22Rv1 (cell line): ENCODE measurements around the gene SLC25A34.

Experiments
- H3K27ac ChIP-seq: fragments of 450-650 bp; 2 replicates; pipeline ENCODE4 v1.5.1; 2017
- ZFX ChIP-seq: fragments of 450-650 bp; IDR thresholded peaks from 2 replicates; pipeline ENCODE4 v1.6.1; 2017; ENCODE audit warnings: antibody characterized with exemption, borderline replicate concordance
- TF ChIP-seq, protein P1 (sequence below): fragments of 450-650 bp; IDR thresholded peaks from 2 replicates; pipeline ENCODE4 v1.5.1; 2017; ENCODE audit warnings: mild to moderate bottlenecking

The SLC25A34 gene

GRCh38 chr1:15758343-15758931, 22.4 kb downstream of the SLC25A34 start, which contains the start of gene FBLIM1:
TSS of gene FBLIM1 (plus strand) at chr1:15758795. CDS start at chr1:15764984, 6,189 bp downstream.
- no peak within 1 kb of the TSS for H3K27ac ChIP-seq
- no peak for TF ChIP-seq ZFX

DNA sequence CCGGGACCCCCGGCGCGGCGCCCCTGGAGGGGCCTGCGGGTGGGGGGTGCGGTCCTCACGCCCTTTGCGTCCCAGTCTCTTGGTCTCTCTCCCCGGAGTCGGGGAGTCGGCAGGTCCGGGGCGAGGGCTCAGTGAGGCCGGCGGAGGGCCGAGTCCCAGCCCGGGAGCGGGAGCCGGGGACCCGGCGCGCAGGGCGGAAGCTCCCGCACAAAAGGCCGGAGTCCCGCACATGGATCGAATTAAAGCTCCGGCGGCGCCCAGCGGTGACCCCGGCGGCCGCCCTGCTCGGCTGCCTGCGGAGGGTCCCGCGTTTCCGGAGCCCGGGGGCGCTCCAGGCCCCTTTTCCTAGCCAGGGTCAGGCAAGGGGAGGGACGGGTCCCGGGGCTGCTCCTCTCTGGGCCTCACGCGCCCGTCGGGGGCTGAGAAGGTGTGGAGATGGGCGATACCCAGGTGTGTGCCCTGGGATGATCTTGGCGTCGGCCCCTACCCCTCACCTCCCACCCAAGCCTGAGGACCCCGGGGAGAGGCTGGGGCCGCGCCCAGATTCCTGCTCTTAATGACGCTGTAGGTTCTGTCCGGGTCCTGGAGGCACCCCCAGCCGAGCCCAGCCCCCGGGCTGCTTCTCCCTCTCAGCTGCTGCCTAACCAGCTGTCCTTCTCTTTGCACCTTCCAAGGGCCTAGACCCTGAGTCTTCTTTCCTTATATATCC, 23.0 kb downstream of the SLC25A34 start:
- no peak overlapping the region for H3K27ac ChIP-seq
- TF ChIP-seq, protein P1, sequence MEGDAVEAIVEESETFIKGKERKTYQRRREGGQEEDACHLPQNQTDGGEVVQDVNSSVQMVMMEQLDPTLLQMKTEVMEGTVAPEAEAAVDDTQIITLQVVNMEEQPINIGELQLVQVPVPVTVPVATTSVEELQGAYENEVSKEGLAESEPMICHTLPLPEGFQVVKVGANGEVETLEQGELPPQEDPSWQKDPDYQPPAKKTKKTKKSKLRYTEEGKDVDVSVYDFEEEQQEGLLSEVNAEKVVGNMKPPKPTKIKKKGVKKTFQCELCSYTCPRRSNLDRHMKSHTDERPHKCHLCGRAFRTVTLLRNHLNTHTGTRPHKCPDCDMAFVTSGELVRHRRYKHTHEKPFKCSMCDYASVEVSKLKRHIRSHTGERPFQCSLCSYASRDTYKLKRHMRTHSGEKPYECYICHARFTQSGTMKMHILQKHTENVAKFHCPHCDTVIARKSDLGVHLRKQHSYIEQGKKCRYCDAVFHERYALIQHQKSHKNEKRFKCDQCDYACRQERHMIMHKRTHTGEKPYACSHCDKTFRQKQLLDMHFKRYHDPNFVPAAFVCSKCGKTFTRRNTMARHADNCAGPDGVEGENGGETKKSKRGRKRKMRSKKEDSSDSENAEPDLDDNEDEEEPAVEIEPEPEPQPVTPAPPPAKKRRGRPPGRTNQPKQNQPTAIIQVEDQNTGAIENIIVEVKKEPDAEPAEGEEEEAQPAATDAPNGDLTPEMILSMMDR, result no peak
- no peak for TF ChIP-seq ZFX

- H3K27ac ChIP-seq, result no peak overlapping the region
Measured at GRCh38 chr1:15760520-15761211, 24.6 kb downstream of the SLC25A34 start.

DNA sequence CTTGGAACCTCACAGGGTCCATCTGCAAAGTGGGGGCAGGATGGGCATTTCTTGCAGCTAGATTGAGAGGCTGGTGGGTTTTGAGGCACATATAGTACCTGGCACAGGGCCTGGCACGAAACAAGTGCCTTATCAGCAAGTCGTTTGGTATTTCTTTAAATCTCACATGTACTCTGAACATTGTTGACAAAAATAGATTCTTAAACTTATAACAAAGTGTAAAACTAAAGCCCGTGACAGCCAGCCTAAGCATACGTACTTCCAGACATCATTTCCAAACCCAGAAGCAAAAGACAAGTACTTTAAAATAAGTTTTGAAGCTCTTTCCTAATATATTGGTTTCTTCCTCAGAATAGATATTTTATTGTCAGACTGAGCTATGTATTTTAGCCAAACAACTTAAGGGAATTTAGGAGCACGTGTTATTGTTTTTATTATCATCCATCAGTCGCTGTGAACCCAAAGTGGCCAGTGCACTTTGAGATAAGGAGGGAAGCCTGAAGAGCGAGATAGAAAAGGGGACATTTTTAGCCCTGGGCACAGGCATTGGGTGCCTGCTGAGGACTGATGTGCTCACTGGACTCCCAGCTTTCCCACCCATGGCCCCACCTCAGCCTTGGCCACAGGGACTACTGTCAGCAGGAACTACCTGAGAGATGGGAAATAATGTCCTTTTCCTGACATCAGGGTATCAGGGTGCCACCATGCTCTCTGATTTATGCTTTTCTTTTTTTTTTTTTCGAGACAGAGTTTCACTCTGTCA, 25.5 kb downstream of the SLC25A34 start:
- H3K27ac ChIP-seq, result no peak overlapping the region
- TF ChIP-seq ZFX, result no peak
- TF ChIP-seq, protein P1, result no peak

More at GRCh38 chr1:15760520-15761211, 24.6 kb downstream of the SLC25A34 start:
- TF ChIP-seq ZFX, result no peak
- TF ChIP-seq, protein P1, result no peak

- TF ChIP-seq, protein P1, result no peak
- TF ChIP-seq ZFX, result no peak
- no peak overlapping the region for H3K27ac ChIP-seq
Measured at GRCh38 chr1:15762546-15762945, 26.5 kb downstream of the SLC25A34 start.

GRCh38 chr1:15764269-15764764, 28.3 kb downstream of the SLC25A34 start:
- TF ChIP-seq ZFX, result no peak
- TF ChIP-seq, protein P1, result no peak
- no peak overlapping the region for H3K27ac ChIP-seq

DNA sequence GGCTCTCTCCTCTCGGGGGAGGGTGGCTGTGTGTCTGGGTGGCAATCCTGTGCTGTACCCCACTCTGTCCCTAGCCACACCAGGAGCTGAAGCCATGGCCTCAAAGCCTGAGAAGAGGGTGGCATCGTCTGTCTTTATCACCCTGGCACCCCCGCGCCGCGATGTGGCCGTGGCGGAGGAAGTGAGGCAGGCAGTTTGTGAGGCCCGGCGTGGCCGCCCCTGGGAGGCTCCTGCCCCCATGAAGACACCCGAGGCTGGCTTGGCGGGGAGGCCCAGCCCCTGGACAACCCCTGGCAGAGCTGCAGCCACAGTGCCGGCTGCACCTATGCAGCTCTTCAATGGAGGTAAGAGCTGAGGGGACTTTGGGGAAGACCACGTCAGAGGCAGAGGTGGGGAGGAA, 28.8 kb downstream of the SLC25A34 start:
- TF ChIP-seq, protein P1, result no peak
- H3K27ac ChIP-seq, result no peak overlapping the region
